GM18867 (cell line): Measurements from ENCODE around the gene CYTL1.
"Not testable (repeated sequence)": the region's sequence is repeated elsewhere in the genome, so short reads cannot be mapped to it uniquely, and the experiment has no call there.

Source experiments
- ATAC-seq: cut with Tn5 transposase; IDR thresholded peaks from one replicate; pipeline ENCODE4 v1.9.1; 2021; ENCODE audit warnings: mild to moderate bottlenecking, moderate library complexity; ENCODE audit not compliant: unreplicated experiment

Gene CYTL1, protein sequence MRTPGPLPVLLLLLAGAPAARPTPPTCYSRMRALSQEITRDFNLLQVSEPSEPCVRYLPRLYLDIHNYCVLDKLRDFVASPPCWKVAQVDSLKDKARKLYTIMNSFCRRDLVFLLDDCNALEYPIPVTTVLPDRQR

DNA sequence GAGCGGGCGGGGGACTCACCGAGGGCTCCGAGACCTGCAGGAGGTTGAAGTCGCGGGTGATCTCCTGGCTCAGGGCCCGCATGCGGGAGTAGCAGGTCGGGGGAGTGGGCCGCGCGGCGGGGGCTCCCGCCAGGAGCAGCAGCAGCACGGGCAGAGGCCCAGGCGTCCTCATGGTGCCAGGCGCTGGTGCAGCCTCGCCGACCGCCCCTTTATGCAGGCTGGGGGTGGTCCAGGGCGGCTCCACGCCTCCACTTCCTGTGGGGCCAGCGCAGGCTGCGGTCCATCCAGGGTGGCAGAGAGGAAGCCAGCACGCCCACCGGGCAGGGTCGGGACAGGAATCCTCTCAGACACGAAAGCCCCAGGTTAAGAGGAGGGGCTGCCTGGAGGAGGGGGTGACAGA lies at the start of gene CYTL1:
CYTL1 (minus strand) TSS at position 185 of the 400 bp plus-strand sequence; CDS start at position 172, 13 bp downstream.
- no peak for ATAC-seq

DNA sequence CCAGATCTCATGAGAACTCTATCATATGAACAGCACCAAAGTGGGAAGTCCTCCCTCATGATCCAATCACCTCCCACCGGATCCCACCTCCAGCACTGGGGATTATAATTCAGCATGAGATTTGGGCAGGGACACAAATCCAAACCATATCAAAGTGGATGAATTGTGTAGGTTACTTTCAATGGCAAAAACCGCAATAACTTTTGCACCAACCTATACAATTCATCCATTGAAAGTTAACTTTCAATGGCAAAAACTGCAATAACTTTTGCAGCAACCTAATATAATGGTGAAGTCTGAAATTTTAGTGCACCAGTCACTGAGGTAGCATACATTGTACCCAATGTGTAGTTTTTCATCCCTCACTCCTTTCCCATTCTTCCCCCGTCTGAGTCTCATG lies 48.6 kb upstream of the CYTL1 start:
- ATAC-seq: no peak

DNA sequence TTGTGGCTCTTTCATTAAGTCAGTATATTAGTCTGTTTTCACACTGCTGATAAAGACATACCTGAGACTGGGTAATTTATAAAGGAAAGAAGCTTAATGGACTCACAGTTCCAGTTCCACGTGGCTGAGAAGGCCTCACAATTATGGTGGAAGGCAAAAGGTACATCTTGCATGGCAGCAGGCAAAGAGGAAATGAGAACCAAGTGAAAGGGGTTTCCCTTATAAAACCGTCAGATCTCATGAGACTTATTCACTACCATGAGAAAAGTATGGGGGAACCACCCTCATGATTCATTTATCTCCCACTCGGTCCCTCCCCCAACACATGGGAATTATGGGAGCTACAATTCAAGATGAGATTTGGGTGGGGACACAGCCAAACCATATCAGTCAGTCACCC lies 47.7 kb upstream of the CYTL1 start:
- not testable (repeated sequence) for ATAC-seq

DNA sequence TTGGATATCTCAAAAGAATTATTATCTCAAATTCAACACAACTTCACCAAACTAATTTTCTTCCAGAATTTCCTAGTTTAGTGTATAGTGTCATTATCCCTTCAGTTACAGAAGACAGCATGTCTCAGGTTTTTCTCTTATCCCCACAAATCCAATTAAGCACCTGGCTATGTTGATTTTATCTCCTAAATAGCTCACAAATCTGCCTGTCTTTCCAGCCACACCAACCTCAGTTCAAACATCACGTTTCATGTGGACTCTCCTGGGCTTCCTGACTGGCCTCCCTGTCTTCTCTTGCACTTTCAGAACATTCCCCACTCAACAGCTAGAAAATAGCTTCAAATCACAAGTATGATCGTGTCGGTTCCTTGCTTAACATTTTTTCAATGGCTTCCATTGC lies 46.8 kb upstream of the CYTL1 start:
- ATAC-seq: no peak

DNA sequence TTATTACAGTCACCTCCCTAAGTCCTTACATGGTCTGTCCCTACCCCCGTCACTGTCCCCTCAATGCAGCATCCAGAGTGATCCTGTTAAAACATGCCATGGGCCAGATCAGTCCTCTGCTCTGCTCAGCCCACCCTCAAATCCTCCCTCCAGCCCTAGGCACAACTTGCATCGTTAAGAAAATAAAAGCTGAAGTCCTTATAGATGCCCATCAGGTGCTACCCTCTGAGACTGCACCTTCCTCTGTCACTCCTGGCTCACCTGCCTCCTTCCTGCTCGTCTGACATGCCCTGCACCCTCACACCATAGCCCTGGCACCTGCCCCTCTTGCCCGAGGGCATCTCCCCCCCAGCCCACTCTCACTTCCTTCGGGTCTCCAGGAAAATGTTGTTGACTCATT lies 36.2 kb upstream of the CYTL1 start:
- no peak for ATAC-seq

DNA sequence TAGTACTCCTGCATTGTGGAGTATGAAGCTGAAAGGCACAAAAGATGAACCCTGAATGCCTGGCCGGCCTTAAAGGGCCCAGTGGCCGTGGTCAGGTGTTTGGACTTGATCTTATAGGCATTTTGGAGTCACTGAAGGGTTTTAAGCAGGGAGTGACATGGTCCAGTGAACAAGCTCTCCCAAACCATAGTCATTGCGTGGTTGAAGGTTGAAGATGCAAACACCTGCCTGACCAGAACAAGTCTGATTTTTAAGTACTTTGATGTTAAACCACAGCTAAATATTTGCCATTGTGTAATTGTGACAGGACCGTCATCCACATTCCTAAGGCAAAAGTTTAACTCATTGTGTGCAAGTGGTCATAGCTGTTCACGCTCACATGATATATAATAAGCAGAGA lies 35.3 kb upstream of the CYTL1 start:
- no peak for ATAC-seq

DNA sequence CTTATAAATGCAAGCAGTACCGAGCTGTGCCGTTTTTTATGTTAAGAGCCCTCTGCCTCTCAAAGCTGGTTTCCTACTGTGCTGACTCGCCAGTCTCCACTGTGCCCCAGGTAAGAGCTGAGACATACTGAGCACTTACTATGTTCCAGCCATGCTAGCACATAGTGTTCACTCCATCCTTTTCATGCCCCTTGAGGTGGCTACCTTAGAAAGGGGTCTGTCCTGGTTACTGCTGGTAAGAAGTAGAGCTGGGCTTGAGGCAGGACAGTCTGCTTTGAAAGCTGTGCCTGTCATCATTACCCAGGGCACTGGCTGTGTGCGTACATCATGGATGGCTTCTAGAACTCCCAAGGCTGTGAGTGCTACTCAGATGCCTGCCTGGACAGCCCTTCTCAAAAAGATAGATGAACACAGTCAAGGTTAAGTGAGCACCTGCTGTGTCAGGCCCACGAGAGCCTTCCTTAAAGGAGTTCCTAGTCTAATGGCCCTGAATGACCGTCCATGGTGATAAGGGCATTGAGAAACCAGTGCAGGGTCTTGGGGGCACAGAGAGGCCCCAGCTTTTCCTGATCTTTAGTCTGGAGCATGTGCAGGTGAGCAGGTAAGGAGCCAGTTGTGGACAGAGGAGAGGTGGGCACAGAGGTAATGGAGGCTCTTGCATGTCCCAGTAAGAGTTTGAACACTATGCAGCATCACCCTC lies 33.6 kb upstream of the CYTL1 start:
- no peak for ATAC-seq

DNA sequence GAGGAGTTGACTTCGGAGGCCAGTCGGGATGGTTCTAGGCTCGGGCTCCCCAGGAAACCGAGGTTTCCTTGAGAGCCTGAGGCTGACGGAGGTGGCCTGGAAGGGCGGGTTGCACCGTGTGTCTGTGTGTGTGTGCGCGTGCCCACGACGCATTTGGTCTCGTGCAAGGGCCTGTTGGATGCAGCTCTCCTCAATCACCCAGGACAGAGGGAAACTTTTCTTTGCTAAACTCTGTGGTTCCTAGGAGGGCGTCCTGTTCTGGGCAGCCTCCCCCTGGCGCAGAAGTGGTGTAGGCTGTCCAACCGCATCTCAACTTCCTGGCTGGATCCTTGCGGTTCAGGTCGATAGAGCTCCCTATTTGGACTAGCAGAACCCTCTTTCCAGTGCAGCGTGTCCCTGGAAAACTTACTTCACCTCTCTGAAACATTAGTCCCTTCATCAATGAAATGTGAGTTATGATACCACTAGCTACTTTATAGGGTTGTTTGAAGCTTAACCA lies 33.0 kb upstream of the CYTL1 start:
- no peak for ATAC-seq

DNA sequence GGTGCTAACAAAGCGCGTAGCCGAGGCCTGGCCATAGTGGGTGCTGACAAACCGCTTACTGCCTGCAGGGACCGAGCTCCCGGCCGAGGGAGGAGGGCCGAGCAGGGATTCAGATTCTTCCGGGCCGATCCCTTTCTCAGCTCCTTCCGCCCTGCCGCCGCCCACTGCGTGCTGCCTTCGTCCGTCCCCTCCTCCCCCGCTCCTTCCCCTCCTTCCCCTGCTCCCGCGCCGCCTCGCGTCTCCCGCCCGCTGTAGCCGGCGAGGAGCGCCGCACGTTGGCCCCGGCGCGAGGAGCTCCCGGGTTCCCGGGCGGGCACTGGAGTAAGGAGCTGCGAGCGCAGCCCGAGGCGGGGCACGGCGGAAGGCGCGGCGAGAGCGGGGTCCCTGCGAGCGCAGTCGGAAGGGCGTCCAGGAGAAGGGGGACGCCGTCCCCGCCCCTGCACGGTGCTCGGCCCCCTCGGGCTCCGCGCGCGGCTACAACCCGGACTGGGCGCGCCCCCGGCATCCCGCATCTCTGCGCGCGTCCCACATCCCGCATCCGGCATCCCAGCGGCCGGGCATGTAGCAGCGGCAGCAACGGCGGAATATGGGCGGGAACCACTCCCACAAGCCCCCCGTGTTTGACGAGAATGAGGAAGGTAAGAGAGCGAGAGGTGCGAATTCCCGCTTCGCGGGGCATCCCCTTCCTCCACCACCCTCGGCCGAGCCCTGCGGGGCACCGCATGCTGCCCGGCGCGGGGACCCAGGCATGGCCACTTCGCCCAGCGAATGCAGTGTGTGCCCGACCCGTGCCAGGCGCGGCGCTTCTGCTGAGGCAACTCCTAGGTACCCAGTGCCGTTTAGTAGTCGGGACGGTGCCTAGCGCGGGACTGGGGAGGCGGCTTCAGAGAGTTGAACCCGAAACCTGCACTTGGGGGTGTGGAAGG lies 32.3 kb upstream of the CYTL1 start, which contains the start of gene STK32B:
STK32B (plus strand) TSS at position 203 of the 926 bp plus-strand sequence.
- ATAC-seq: no peak

DNA sequence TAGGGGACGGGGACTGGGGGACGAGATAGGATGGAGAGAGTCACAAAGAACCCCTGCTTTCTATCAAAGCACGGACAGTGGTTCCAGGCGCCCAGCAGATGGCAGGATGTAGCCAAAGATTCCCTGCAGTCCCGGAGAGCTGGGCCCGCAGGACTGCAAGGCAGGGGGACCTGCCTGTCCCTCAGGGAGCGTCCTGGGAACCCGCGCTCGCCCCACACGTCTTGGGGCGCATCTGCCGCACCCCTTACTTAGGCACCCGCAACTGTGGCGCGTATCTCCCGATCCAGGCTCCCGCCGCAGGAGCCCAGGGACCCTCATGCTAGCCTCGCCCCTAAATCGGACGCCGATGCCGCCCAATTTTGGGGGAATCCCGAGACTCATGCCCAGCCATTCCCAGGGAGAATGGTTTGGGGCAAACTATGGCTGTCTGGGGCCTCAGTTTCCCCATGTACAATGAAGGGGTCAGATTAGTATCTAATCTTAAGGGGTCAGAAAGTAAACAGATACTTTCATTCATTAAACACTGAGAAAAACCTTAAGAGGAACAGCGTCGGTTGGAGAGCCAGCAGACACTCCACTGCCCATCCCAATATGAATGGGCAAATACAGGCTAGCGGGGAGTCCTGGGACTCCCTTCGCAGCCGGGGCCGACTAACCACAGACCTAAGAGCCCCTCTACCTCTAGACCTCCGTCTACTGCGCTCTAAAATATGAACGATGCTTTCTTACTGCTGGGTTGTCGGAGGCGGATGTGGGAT lies 31.4 kb upstream of the CYTL1 start:
- no peak for ATAC-seq

DNA sequence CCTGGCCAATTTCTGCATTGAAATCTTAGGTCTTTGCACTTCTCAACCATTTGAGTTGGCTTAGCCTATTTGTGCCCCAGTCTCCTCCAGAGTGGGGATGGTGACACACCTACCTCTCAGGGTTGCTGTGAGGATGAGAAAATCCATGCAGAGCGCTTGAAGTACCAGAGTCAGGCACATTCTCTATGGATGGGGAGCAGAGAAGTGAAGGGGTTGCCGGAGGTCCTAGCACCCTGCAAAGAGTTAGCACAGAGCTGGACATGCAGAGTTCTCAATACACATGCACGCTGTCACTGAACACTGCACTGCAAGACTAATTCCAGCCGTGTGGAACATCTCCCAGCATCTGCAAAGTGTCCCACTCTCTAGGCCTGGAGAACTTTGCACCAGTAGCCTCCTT lies 29.5 kb upstream of the CYTL1 start:
- no peak for ATAC-seq

DNA sequence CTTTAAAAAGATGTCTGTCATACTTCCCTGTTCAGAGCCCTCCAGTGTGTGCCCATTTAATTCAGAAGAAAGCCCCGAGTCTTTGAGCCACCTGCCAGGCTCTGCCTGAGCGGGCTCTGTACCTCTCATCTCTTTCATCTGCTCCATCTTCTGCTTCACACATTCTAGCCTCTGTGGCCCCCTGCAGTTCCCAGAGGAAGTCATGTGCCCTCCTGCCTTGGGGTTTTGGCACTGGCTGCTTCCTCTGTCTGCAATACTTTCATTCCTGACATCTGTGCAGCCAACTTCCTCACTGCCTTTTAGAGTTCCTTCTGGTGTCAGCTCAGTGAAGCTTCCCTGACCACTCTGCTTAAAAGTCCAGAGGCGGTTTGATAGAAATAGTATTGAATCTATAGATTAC lies 25.8 kb upstream of the CYTL1 start:
- ATAC-seq: no peak

DNA sequence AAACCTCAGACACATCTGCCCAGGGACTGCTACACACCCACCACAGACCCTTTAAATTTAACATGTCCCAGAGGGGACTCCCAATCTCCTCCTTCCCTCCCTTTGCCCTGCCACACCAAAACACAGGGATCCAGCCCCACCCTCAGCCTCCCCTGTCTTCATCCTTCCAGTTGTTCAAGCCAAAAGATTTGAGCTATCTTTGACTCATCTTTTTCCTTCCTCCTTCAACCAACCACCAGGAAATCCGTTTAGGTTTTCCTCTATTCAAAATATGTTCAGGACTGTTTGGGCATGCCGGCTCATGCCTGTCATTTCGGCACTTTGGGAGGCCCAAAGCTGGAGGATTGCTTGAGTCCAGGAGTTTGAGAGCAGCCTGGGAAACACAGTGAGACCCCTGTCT lies 25.1 kb upstream of the CYTL1 start:
- ATAC-seq: no peak

DNA sequence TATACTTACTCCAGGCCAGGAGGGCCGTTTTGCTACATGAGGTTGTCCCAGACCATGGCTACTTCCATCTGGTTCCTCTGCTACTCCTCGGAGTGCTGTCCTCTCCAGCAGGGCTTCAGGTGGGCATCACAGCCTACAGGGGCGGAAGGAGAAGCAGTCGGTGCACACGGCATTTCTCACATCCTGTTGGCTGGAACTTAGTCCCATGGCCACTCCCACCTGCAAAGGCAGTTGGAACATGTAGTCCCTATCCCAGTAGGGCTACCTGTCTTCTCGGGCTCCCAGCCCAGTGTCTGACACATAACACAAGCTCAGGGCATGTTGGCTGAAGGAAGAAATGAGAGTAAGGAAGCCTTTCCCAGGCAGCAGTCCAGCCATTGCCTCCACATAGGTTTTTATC lies 24.3 kb upstream of the CYTL1 start:
- ATAC-seq: no peak

DNA sequence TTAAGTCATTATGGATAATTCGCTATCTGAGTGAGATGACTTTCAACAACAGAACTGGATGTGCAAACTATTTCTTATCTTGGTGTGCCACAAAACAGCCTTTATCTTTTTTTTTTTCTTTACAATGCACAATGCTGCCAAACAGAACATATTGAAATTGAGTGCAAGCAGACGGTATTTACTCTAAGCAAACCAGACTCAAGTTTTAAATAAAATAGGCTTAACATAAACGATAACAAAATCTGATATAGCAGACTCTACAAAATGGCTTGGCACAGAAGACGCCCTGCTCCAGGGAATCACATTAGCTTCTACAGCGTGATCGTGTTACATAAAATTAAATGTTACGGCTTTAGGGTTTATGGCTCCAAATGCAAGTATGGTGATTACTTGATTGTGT lies 22.4 kb upstream of the CYTL1 start:
- no peak for ATAC-seq

DNA sequence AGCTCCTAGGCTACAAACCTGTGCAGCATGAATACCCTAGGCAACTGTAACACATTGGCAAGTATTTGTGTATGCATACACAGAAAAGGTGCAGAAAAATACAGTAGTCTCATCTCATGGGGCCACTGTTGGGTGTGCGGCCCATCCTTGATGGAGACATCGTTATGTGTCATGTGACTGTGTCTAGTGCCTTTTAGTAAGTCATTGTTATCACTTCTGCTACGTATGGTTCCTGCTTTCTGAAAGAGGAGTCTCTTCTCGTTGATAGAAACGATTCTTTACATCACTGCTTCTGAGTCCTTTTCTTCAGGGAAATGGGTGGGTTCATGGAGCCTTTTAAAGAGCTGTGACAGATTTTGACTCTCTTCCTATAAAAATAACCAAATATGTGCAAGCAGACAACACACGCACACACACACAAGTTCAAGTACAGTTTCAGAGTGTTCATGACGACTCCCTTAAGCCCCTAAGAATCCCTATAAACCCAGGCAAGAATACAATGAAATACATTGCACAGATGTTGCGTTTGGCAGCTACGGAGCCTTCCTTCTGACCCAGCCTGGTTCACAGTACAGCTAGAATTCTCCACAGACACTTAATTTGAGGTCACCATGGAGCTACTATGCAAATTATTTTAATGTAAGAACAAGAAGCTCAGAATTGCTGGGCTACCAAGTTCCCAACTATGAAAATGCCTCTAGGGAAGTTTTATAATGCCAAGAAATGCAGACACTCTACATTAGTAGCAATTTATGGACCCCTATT lies 21.8 kb upstream of the CYTL1 start:
- ATAC-seq: no peak

DNA sequence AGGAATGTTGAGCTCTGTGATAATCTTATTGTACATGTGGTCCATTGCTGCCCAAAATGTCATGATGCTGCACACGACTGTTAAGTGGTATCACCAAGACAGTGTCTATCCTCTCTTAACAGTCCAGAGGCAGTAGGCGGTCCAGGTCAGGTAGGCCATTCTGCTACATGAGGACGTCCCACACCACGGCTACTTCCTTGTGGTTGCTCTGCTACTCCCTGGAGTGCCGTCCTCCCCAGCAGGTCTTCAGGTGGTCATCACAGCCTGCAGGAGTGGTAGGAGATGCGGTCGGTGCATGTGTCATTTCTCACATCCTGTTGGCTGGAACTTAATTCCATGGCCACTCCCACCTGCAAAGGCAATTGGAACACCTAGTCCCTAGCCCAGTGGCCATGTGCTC lies 20.5 kb upstream of the CYTL1 start:
- ATAC-seq: no peak

DNA sequence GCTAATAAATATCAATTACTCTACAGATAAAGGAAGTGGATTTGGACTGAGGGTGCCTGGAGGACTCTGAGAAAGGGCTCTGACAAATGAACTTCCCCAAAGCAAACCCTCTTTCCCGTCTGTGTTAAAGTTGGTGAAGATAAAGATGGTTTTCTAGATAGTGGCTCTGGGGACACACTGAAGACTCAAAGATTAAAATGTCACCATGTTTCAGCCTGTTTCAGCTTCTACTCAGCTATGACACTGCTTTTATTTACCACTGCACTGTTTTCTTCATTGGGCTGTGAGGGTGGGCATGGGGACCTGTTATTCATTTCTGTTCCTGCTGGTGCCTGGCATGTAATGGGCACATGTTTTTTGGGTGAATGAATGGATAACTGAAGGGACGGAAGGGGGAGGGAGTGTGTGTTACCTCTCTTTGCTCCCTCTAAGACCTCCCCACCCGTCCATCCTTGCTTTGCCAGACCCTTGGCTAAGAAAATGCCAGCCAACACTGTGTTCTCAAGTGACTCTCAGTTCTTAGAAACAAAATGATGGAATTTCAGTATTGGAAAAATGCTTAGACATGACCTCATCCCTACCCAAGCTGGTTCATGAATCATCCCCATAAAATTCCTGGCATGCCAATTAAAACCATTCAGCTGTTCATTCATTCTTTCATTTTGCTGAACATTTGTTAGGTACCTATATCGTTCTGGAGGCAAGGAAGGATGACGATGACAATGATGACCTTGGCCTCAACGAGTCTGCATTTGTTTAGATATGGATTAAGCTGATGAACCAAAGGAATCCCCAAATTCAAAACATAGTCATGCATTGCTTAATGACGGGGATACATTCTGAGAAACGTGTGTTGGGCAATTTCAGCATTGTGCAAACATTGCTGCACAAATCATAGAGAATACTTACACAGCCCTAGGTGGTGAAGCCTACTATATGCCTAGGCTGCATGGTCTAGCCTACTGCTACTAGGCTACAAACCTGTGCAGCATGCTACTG lies 18.6 kb upstream of the CYTL1 start:
- no peak for ATAC-seq

DNA sequence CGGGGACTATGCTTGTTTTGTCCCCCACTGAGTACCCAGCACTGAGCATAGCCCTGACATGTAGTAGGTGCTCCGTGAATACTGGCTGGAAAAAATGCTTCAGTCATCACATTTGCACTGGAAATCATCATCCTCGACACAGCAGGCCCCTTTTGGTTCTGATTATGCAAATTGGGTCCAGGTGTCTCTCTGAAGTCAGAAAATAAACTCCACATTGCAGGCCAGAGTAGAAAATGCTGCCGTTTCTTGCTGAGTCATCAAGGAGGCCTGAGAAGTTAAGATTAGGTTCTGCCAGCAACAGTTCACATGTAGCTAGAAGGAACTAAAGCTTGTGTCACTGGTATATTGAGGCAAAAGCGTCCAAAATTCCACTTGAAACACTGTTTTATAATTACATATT lies 17.0 kb upstream of the CYTL1 start:
- peak; percentile 70 for ATAC-seq
